HG03135 (cell line): ENCODE data around the gene VCAN.
"Not testable (repeated sequence)": the region's sequence is repeated elsewhere in the genome, so short reads cannot be mapped to it uniquely, and the experiment has no call there.

ENCODE experiments used
- ATAC-seq: cut with Tn5 transposase; IDR thresholded peaks from one replicate; pipeline ENCODE4 v1.9.1; 2021; ENCODE audit warnings: mild to moderate bottlenecking, moderate library complexity; ENCODE audit not compliant: unreplicated experiment

Gene VCAN

GRCh38 chr5:83471405-83472212 is at the start of gene VCAN:
Gene VCAN (plus strand): TSS chr5:83471744. CDS start chr5:83483519, 11,775 bp downstream.
- no peak for ATAC-seq

GRCh38 chr5:83422284-83422683 is 49.3 kb upstream of the VCAN start:
- ATAC-seq = no peak

DNA sequence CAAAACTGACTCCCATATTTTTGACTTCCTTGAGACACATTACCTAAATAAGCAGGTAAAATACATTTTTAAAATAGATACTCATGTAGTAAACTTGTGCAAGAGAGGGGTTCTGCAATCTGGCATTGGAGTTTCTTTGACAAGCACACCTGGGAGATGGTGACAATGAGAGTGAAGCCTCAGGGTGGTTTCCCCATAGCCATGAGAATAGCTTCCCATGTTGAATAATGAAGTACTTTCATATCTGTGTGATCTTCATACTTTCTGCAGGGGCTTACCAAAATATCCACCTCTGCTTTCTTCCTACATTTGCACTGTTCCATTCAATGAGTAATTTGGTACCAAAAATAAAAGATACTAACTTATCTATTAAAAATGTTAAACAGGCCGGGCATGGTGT is 44.7 kb upstream of the VCAN start:
- ATAC-seq = peak; percentile 50

DNA sequence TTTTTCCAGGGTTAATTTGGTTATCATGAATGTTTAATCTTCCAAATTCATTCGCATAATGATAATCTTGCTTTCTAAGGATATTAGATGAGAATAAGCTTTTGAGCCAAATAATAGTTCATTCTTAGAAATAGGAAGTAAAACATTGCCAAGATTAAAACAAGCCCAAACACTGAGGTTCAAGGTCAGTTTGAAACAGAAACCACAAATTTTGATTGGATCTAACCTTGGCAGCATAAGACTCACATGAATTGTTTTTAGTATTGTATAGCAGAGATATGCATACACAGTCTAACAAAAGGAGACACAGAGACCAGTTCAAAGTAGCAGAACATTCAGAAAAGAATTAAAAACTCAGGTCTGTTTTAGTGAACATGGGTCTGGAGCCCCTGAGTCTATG is 43.4 kb upstream of the VCAN start:
- ATAC-seq = no peak

GRCh38 chr5:83428890-83429289 is 42.7 kb upstream of the VCAN start:
- no peak for ATAC-seq

DNA sequence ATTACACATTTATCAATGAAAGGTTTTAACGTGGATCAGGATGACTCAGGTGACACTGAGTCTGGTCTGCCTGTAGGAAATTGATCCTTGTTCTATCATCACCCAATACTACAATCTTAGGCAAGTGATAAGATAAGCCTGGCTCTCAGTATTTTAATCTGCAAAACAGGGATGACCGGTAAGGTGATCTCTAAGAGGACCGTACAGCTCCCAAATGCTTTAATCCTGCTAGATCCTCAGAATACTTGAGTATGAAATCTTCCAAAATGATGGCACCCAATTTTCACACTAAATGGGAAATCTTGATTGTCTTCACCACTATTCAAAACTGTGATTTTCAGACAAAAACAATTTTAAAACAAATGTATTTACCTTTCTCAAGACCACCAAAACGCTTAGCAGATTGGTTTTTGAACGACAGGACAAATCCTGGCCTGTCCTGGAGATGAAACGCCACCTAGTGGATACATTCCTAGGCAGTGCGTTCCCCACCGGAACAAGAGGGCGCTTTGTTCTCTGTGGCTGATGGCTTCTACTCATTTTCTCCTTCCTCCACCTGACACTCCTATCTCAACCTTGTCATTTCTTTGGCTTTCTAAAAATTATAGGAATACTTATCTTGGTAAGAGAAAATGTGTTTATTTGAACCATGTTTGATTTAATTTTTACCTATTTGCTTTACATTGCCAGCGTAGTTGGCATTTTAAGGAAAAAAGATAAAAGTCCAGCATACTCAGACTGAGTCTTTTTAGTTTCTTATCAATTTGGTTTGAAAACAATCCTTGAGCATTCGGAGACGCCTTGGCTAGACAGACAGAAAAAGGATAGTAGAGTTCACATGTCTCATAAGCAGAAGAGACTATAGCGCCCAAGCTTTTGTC is 41.2 kb upstream of the VCAN start:
- ATAC-seq = peak; percentile 83

DNA sequence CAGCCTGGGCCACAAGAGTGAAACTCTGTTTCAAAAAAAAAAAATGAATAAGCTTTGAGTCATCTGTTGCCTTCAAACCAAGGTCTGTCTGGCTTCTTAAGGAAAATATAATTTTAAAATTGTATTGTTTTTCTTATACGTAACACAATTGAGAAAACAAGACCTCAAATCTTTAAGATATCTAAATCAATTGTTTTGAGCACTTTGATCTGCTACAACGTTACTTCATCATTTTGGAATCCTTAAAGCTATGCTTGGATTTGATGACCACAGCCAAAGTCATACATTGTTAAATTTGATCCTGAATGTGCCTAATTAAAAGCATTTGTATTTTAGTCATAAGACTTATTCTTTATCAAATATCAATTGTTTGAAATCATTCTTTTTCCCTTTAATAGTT is 37.7 kb upstream of the VCAN start:
- no peak for ATAC-seq

- ATAC-seq = no peak
Measured at GRCh38 chr5:83434946-83435345, 36.6 kb upstream of the VCAN start.

GRCh38 chr5:83436276-83436675 is 35.3 kb upstream of the VCAN start:
- ATAC-seq = no peak

DNA sequence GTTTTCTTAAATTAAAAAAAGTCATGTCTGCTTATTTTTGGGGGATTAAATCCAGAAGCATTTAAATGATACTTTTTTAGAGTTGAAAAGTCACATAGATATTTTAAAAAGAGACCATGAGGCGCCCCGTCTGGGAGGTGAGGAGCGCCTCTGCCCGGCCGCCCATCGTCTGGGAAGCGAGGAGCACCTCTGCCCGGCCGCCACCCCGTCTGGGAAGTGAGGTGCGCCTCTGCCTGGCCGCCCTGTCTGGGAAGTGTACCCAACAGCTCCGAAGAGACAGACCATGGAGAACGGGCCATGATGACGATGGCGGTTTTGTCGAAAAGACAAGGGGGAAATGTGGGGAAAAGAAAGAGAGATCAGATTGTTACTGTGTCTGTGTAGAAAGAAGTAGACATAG is 33.8 kb upstream of the VCAN start:
- not testable (repeated sequence) for ATAC-seq

GRCh38 chr5:83440826-83441225 is 30.7 kb upstream of the VCAN start:
- no peak for ATAC-seq

- peak; percentile 86 for ATAC-seq
Measured at GRCh38 chr5:83441747-83442146, 29.8 kb upstream of the VCAN start.

DNA sequence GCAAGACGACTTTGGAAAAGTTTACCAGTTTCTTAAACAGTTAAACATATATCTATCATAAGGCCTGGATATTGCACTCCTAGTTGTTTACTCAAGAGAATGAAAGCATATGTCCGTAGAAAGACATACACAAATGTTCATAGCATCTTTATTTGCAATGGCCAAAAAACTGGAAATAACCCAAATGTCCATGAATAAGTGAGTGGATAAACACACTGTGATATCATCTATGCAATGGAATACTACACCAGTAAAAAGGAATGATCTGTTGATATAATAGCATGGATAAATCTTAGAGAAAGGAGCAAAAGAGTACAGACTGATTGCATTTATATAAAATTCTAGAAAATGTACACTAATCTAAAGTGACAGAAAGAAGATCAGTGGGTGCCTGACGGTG is 28.0 kb upstream of the VCAN start:
- no peak for ATAC-seq

DNA sequence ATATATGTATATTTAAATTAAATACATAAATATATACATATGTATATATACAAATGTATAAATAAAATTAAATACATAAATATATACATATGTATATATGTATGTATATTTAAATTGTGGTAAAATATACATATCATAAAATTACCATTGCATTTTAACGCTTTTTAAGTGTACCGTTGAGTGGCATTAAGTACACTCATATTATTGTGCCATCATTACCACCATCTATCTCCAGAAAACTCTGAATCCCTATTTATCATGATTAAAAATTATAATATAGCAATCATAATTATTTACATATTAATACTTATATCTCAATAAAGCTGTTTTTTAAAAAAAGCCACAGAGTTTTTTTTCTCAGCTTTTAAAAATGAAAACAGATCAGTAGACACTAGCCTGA is 27.1 kb upstream of the VCAN start:
- no peak for ATAC-seq

DNA sequence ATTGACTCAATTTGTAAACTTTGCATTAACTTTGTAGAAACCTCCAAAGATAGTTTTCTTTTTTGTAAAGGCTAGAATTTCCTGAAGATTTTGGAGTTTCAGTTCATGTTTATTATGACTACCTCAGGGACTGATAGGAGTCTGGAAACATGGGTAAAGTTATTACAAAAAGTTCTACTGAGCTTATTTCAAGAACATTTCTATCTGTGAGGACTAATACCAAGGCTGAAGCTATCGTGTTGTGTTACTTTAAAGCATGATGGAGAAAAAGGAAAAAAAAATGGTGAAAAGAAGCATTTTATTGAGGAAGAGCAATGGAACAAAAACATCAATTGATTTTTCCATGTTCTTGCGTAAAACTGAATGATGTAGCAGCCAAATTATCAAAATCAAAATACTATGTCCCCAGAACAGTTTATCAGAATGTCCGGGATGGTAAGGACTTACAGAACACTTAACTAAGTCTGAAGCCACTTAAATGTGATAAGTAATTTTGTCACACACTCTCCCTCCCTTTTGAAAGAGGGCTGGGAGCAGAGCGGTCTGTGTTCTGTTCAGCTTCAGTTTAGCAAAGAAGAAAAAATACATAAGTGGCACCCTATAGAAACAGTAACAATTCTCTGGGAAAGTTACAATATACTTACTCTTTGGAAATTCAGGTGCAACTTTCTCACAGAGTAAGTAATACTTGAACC is 25.1 kb upstream of the VCAN start:
- ATAC-seq = no peak

DNA sequence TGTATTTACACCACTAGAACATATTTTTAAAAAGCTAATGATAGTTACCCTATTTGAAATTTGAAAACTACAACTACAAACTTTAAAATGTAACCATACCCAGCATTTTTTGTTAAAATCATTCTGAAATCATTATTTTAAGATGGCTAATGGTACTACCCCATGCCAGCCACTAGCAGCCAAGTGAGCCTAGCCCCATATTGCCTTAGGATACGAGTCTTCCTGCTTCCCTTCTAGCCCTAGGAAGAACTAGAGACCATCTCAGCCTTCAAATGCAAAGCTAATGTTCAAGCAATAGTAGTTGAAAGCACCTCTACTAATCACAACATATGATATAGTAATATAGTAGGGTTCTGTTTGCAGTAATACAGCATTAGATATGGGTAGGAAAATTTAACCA is 24.0 kb upstream of the VCAN start:
- no peak for ATAC-seq

- ATAC-seq = no peak
Measured at GRCh38 chr5:83450183-83450966, 21.2 kb upstream of the VCAN start.

- ATAC-seq = no peak
Measured at GRCh38 chr5:83450967-83451248, 20.6 kb upstream of the VCAN start.

GRCh38 chr5:83451955-83452354 is 19.6 kb upstream of the VCAN start:
- no peak for ATAC-seq

- no peak for ATAC-seq
Measured at GRCh38 chr5:83453937-83454336, 17.6 kb upstream of the VCAN start.

DNA sequence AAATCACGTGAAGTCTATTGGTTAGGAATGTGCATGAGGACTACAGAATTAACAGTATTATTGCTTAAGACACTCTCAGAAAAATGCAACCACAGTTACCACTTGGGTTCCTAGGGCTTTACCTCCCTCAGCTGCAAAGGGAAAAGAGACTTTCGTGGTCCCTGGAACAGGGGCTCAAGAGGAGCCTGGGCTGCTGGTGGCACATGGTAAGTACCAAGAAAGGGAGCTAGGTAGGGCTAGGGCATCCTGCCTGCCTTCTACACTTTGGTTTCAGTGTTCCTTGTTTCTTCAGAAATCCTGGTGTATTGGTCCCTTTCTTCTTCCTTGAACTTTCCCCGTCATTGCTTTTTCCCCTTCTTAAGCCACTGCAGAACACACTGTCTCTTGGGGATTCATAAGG is 7.3 kb upstream of the VCAN start:
- no peak for ATAC-seq
